GM12878 (cell line): ENCODE measurements around the gene RBP3. TPM values are rescaled to one million over a fixed set of nuclear protein-coding genes. Genes with fewer than 3 reads are reported as not detected.

Source experiments
- ATAC-seq: fragments of 200-7000 bp; cut with Tn5 transposase; 3 replicates; pipeline ENCODE4 v1.9.1; 2020; ENCODE audit warnings: mild to moderate bottlenecking, moderate library complexity
- BruUV-seq: library from RNA; stranded (reverse); fragments of 400-500 nt; replicated peaks from 2 replicates; lab custom pipeline; 2021; lab: Mats Ljungman, UMichigan
- CTCF ChIA-PET: fragments of 300-600 bp; sonication (Branson Sonifier 250); formaldehyde crosslinking; extraction: SDS; loops from one replicate; lab custom pipeline; 2021; ENCODE audit warnings: inconsistent platforms; lab: Yijun Ruan, JAX
- POLR2A ChIA-PET: fragments of 350-600 bp; formaldehyde crosslinking; extraction: SDS; loops from one replicate; lab custom pipeline; 2021; ENCODE audit warnings: inconsistent platforms; lab: Charles Lee
- RAD21 ChIA-PET: fragments of 300-600 bp; sonication (Branson Sonifier 250); formaldehyde crosslinking; loops from one replicate; lab custom pipeline; 2023; ENCODE audit warnings: antibody characterized with exemption; ENCODE audit not compliant: unreplicated experiment; lab: Charles Lee
- SMC1A ChIA-PET: fragments of 300-600 bp; sonication (Branson Sonifier 250); formaldehyde crosslinking; loops from one replicate; lab custom pipeline; 2023; ENCODE audit not compliant: unreplicated experiment, uncharacterized antibody; lab: Charles Lee
- DNase-seq: peaks from one replicate; pipeline ENCODE4 v3.0.0-alpha.2; 2011; ENCODE audit warnings: low read depth, low spot score
- FAIRE-seq: peaks from 3 replicates; lab custom pipeline; 2011; peaks lifted over from hg19 to GRCh38; lab: Jason Lieb, UNC
- H2AFZ ChIP-seq: 2 replicates; pipeline ENCODE4 v1.6.0; 2011; ENCODE audit warnings: low read depth, low read length, control low read depth; ENCODE audit not compliant: control insufficient read depth
- H3K27ac ChIP-seq: 2 replicates; pipeline ENCODE4 v1.5.1; 2011; ENCODE audit warnings: control low read depth; ENCODE audit not compliant: control insufficient read depth, insufficient read depth
- H3K27me3 ChIP-seq, 2 experiments: replicated peaks in 1 of 2; 2 replicates each; pipeline versions ENCODE4 v1.6.0 to v1.6.1; 2011; ENCODE audit warnings: low read length in 1 of 2; ENCODE audit not compliant: control insufficient read depth in 2 of 2, insufficient read depth in 2 of 2
- H3K36me3 ChIP-seq, 2 experiments: 2 replicates each; pipeline ENCODE4 v1.5.1; 2011; ENCODE audit warnings: low read length in 1 of 2; ENCODE audit not compliant: control insufficient read depth in 2 of 2, insufficient read depth in 2 of 2
- H3K4me1 ChIP-seq: 2 replicates; pipeline ENCODE4 v1.6.1; 2011; ENCODE audit warnings: mild to moderate bottlenecking, low read length, moderate library complexity, mixed read lengths; ENCODE audit not compliant: control insufficient read depth, insufficient read depth
- H3K4me2 ChIP-seq: 2 replicates; pipeline ENCODE4 v1.6.0; 2011; ENCODE audit warnings: control low read depth; ENCODE audit not compliant: control insufficient read depth, insufficient read depth
- H3K4me3 ChIP-seq: fragments of 200-600 bp; sonication (generic); 2 replicates; pipeline ENCODE4 v1.5.1; 2016
- H3K79me2 ChIP-seq: 2 replicates; pipeline ENCODE4 v1.6.0; 2011; ENCODE audit warnings: low read length; ENCODE audit not compliant: control insufficient read depth, insufficient read depth
- H3K9ac ChIP-seq: 2 replicates; pipeline ENCODE4 v1.8.0; 2011; ENCODE audit warnings: low read length, control low read depth, mixed read lengths; ENCODE audit not compliant: control insufficient read depth, insufficient read depth
- H3K9me3 ChIP-seq: replicated peaks from 3 replicates; pipeline ENCODE4 v1.5.1; 2011; ENCODE audit warnings: mild to moderate bottlenecking, low read length; ENCODE audit not compliant: control insufficient read depth, insufficient read depth
- H4K20me1 ChIP-seq: 2 replicates; pipeline ENCODE4 v1.6.0; 2011; ENCODE audit not compliant: control insufficient read depth, insufficient read depth
- BCLAF1 ChIP-seq: fragments of 450-650 bp; IDR thresholded peaks from 2 replicates; pipeline ENCODE4 v1.6.1; 2017; ENCODE audit warnings: antibody characterized with exemption, mild to moderate bottlenecking, moderate library complexity
- CHD1 ChIP-seq: IDR thresholded peaks from 2 replicates; pipeline ENCODE4 v1.6.1; 2012; ENCODE audit warnings: low read depth, low read length, improper control_type of control experiment
- EED ChIP-seq: sonication (generic); IDR thresholded peaks from 2 replicates; pipeline ENCODE4 v1.6.1; 2016; ENCODE audit warnings: antibody characterized with exemption, low read depth
- ESRRA ChIP-seq: IDR thresholded peaks from 2 replicates; pipeline ENCODE4 v1.6.1; 2012; ENCODE audit warnings: mild to moderate bottlenecking, low read length, improper control_type of control experiment
- FOXK2 ChIP-seq: fragments of 450-650 bp; IDR thresholded peaks from 2 replicates; pipeline ENCODE4 v1.6.1; 2017; ENCODE audit warnings: mild to moderate bottlenecking, moderate library complexity
- JUND ChIP-seq: IDR thresholded peaks from 2 replicates; pipeline ENCODE4 v1.6.1; 2012; ENCODE audit warnings: low read depth, mild to moderate bottlenecking, low read length, improper control_type of control experiment, moderate library complexity
- NRF1 ChIP-seq: conservative IDR thresholded peaks from 2 replicates; pipeline ENCODE4 v1.6.1; 2011; ENCODE audit warnings: mild to moderate bottlenecking, low read depth, low read length, improper control_type of control experiment
- PAX5 ChIP-seq: IDR thresholded peaks from 2 replicates; pipeline ENCODE4 v1.6.1; 2011; ENCODE audit warnings: low read depth, low read length, borderline replicate concordance
- RAD21 ChIP-seq: IDR thresholded peaks from 2 replicates; pipeline ENCODE4 v1.6.1; 2011; ENCODE audit warnings: mild to moderate bottlenecking, low read depth, low read length, moderate library complexity; ENCODE audit not compliant: insufficient read depth
- SPI1 ChIP-seq: IDR thresholded peaks from 2 replicates; pipeline ENCODE4 v1.6.1; 2011; ENCODE audit warnings: low read depth, mild to moderate bottlenecking, low read length, moderate library complexity, borderline replicate concordance; ENCODE audit not compliant: insufficient read depth
- SUPT20H ChIP-seq: IDR thresholded peaks from 2 replicates; pipeline ENCODE4 v1.6.1; 2011; ENCODE audit warnings: low read depth, mild to moderate bottlenecking, low read length, moderate library complexity, borderline replicate concordance; ENCODE audit not compliant: control insufficient read depth
- WGBS: methylation state at CpG from one replicate; pipeline ENCODE4 v1.1.6; 2016; ENCODE audit warnings: low lambda C conversion rate; ENCODE audit not compliant: insufficient replicate concordance, insufficient coverage; ENCODE audit errors: missing lambda C conversion rate; 5-methylcytosine and 5-hydroxymethylcytosine counted together
- in situ Hi-C: fragments of 300-500 bp; cut with MboI; formaldehyde crosslinking; loops from 9 replicates; pipeline ENCODE4 v1.14.3; 2018; ENCODE audit warnings: mixed read lengths
- intact Hi-C: fragments of 100-400 bp; cut with micrococcal nuclease; formaldehyde crosslinking; loops from one replicate; pipeline ENCODE4 v1.14.2; 2022; ENCODE audit not compliant: unreplicated experiment
- polyA plus RNA-seq, 11 experiments: library from polyadenylated mRNA; depleted of rRNA in 4 of 11; unstranded in 6 of 11; stranded (reverse) in 5 of 11; fragments of >200 nt; fragmentation: Nextera tagmentation in 4 of 11; fragmentation: Illumina TruSeq in 1 of 11; extraction: Ambion mirVana in 4 of 11; extraction: Trizol in 1 of 11; gene quantifications; 1 replicate in 1 of 11; 2 replicates in 10 of 11; pipeline versions ENCODE4 v1.2.1 to v1.2.3, GENCODE V29; 2011 to 2016; ENCODE audit warnings: inconsistent platforms in 2 of 11, missing spikeins in 2 of 11, low read depth in 1 of 11
- total RNA-seq, 4 experiments: library from RNA; depleted of rRNA in 3 of 4; stranded (reverse); fragments of >200 nt in 3 of 4; fragmentation: Illumina TruSeq in 1 of 4; extraction: Trizol in 1 of 4; gene quantifications; 2 replicates each; pipeline versions ENCODE4 v1.2.1 to v1.2.3, GENCODE V29; 2013 to 2021
- TF ChIP-seq, protein P1 (sequence below): fragments of 450-650 bp; IDR thresholded peaks from 2 replicates; pipeline ENCODE4 v1.6.1; 2017; ENCODE audit warnings: low read depth, mild to moderate bottlenecking, moderate library complexity
- TF ChIP-seq, protein P2 (sequence below): IDR thresholded peaks from 2 replicates; pipeline ENCODE4 v1.6.1; 2012; ENCODE audit warnings: low read length, inconsistent platforms
- TF ChIP-seq, protein P3 (sequence below): fragments of 450-650 bp; formaldehyde crosslinking; IDR thresholded peaks from 2 replicates; pipeline ENCODE4 v1.5.0; 2022; ENCODE audit warnings: mild to moderate bottlenecking, missing genetic modification characterization

Gene RBP3
- total and polyA plus RNA-seq, 10 of the 15 experiments (the other 5 are each of a cell fraction or from before 2014, with no cell fraction given), result not detected

GRCh38 chr10:47366181-47366631 lies 18.0 kb downstream of the RBP3 start:
- ChIA-PET CTCF (interaction anchor here (1.2 kb wide), 1 partner anchor 9 kb away, joined by 3 read pairs; no protein-coding TSS in a partner anchor), SMC1A (no interaction called here), RAD21 (no interaction called here), POLR2A (no interaction called here)
- Histone ChIP-seq H3K9me3 (no peaks in the 10 kb centered on the region), H3K27me3 (peaks cover 0 to 2% of the 10 kb centered on the region in 2 experiments; a peak in 2 of 4 replicates), H3K4me1 (no peaks in the 10 kb centered on the region), H4K20me1 (no peaks in the 10 kb centered on the region), H3K79me2 (no peaks in the 10 kb centered on the region), H3K4me2 (no peak overlapping the region), H2AFZ (no peak overlapping the region), H3K4me3 (no peak overlapping the region), H3K36me3 (no peaks in the 10 kb centered on the region), H3K9ac (no peak overlapping the region), H3K27ac (no peak overlapping the region)
- ATAC-seq, result no peak
- in situ Hi-C loops (no loop called here), intact Hi-C loops (no loop called here)
- no peak for FAIRE-seq
- 28% methylated on average over 5 of the region's 5 CpGs for WGBS
- DNase-seq, result no peak
- BruUV-seq, result no TSS peak
- TF ChIP-seq EED (no peak), NRF1 (no peak), PAX5 (no peak), RAD21 (no peak), CHD1 (no peak), SUPT20H (no peak), BCLAF1 (no peak), ESRRA (no peak), SPI1 (no peak), FOXK2 (no peak), JUND (no peak)
- TF ChIP-seq, protein P1, sequence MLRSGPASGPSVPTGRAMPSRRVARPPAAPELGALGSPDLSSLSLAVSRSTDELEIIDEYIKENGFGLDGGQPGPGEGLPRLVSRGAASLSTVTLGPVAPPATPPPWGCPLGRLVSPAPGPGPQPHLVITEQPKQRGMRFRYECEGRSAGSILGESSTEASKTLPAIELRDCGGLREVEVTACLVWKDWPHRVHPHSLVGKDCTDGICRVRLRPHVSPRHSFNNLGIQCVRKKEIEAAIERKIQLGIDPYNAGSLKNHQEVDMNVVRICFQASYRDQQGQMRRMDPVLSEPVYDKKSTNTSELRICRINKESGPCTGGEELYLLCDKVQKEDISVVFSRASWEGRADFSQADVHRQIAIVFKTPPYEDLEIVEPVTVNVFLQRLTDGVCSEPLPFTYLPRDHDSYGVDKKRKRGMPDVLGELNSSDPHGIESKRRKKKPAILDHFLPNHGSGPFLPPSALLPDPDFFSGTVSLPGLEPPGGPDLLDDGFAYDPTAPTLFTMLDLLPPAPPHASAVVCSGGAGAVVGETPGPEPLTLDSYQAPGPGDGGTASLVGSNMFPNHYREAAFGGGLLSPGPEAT, result no peak
- TF ChIP-seq, protein P2, sequence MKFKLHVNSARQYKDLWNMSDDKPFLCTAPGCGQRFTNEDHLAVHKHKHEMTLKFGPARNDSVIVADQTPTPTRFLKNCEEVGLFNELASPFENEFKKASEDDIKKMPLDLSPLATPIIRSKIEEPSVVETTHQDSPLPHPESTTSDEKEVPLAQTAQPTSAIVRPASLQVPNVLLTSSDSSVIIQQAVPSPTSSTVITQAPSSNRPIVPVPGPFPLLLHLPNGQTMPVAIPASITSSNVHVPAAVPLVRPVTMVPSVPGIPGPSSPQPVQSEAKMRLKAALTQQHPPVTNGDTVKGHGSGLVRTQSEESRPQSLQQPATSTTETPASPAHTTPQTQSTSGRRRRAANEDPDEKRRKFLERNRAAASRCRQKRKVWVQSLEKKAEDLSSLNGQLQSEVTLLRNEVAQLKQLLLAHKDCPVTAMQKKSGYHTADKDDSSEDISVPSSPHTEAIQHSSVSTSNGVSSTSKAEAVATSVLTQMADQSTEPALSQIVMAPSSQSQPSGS, result no peak
- TF ChIP-seq, protein P3, sequence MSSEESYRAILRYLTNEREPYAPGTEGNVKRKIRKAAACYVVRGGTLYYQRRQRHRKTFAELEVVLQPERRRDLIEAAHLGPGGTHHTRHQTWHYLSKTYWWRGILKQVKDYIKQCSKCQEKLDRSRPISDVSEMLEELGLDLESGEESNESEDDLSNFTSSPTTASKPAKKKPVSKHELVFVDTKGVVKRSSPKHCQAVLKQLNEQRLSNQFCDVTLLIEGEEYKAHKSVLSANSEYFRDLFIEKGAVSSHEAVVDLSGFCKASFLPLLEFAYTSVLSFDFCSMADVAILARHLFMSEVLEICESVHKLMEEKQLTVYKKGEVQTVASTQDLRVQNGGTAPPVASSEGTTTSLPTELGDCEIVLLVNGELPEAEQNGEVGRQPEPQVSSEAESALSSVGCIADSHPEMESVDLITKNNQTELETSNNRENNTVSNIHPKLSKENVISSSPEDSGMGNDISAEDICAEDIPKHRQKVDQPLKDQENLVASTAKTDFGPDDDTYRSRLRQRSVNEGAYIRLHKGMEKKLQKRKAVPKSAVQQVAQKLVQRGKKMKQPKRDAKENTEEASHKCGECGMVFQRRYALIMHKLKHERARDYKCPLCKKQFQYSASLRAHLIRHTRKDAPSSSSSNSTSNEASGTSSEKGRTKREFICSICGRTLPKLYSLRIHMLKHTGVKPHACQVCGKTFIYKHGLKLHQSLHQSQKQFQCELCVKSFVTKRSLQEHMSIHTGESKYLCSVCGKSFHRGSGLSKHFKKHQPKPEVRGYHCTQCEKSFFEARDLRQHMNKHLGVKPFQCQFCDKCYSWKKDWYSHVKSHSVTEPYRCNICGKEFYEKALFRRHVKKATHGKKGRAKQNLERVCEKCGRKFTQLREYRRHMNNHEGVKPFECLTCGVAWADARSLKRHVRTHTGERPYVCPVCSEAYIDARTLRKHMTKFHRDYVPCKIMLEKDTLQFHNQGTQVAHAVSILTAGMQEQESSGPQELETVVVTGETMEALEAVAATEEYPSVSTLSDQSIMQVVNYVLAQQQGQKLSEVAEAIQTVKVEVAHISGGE (CRISPR knock-in tag), result no peak
